Activated T-cell treated with anti-CD3 and anti-CD28 coated beads for 48 hours (primary cell): ENCODE results near the gene HELB.
"Not testable (repeated sequence)": the region's sequence is repeated elsewhere in the genome, so short reads cannot be mapped to it uniquely, and the experiment has no call there.

Experiments used
- DNase-seq: peaks from one replicate; pipeline ENCODE4 v3.0.0-alpha.2; 2020; ENCODE audit warnings: low read depth

Gene HELB

GRCh38 chr12:66303316-66303804 lies 1.1 kb downstream of the HELB start:
- not testable (repeated sequence) for DNase-seq

- no peak for DNase-seq
Measured at GRCh38 chr12:66304296-66304900, 2.1 kb downstream of the HELB start.

GRCh38 chr12:66309606-66310005 lies 7.3 kb downstream of the HELB start:
- DNase-seq: no peak

- no peak for DNase-seq
Measured at GRCh38 chr12:66312189-66312588, 9.9 kb downstream of the HELB start.

GRCh38 chr12:66314278-66314677 lies 12.0 kb downstream of the HELB start:
- DNase-seq: no peak

GRCh38 chr12:66319266-66319954 lies 17.1 kb downstream of the HELB start:
- no peak for DNase-seq

GRCh38 chr12:66320996-66321395 lies 18.7 kb downstream of the HELB start:
- DNase-seq: no peak

GRCh38 chr12:66321435-66321834 lies 19.1 kb downstream of the HELB start:
- no peak for DNase-seq

GRCh38 chr12:66323017-66323416 lies 20.7 kb downstream of the HELB start:
- no peak for DNase-seq

- no peak for DNase-seq
Measured at GRCh38 chr12:66329941-66330340, 27.6 kb downstream of the HELB start.

GRCh38 chr12:66331016-66331415 lies 28.7 kb downstream of the HELB start:
- DNase-seq: no peak

- no peak for DNase-seq
Measured at GRCh38 chr12:66331814-66332213, 29.5 kb downstream of the HELB start.

GRCh38 chr12:66335746-66336145 lies 33.5 kb downstream of the HELB start:
- DNase-seq: no peak

- no peak for DNase-seq
Measured at GRCh38 chr12:66337381-66338010, 35.2 kb downstream of the HELB start.

- DNase-seq: no peak
Measured at GRCh38 chr12:66340131-66340530, 37.8 kb downstream of the HELB start.

- DNase-seq: no peak
Measured at GRCh38 chr12:66341126-66341525, 38.8 kb downstream of the HELB start.

GRCh38 chr12:66345212-66345611 lies 42.9 kb downstream of the HELB start:
- DNase-seq: no peak

- no peak for DNase-seq
Measured at GRCh38 chr12:66345956-66346355, 43.7 kb downstream of the HELB start.

GRCh38 chr12:66351301-66351700 lies 49.0 kb downstream of the HELB start:
- no peak for DNase-seq

- DNase-seq: no peak
Measured at GRCh38 chr12:66352197-66352596, 49.9 kb downstream of the HELB start.

- no peak for DNase-seq
Measured at GRCh38 chr12:66352899-66353298, 50.6 kb downstream of the HELB start.

- DNase-seq: no peak
Measured at GRCh38 chr12:66354291-66354690, 52.0 kb downstream of the HELB start.

GRCh38 chr12:66359300-66359699 lies 57.0 kb downstream of the HELB start:
- DNase-seq: no peak
